ENCODE results near the gene NBAS. TPM values are rescaled to one million over a fixed set of nuclear protein-coding genes. Genes with fewer than 3 reads are reported as not detected.

NBAS gene
- polyA plus RNA-seq, 4 donors = 26.0 to 67.2 (median 33.6) TPM

- no peak for FAIRE-seq
These were observed 405.1 kb downstream of the NBAS start for GRCh38 chr2:15155959-15156574.

GRCh38 chr2:15154297-15154696 is 406.8 kb downstream of the NBAS start:
- H3K4me1 ChIP-seq (ENCODE audit: control insufficient read depth in 3 of 3, insufficient read depth in 2 of 3, low read depth in 1 of 3, low read length in 2 of 3) = no peaks in the 10 kb centered on the region
- H3K27me3 ChIP-seq (ENCODE audit: control insufficient read depth in 3 of 3, insufficient read depth in 3 of 3, low read length in 3 of 3) = no peaks in the 10 kb centered on the region
- H3K36me3 ChIP-seq (ENCODE audit: control insufficient read depth in 3 of 3, insufficient read depth in 2 of 3, low read depth in 1 of 3, low read length in 3 of 3) = no peaks in the 10 kb centered on the region
- H3K27ac ChIP-seq (ENCODE audit: low read depth in 1 of 3, low read length in 2 of 3) = no peak overlapping the region
- no peaks in the 10 kb centered on the region for H3K9me3 ChIP-seq (ENCODE audit: control insufficient read depth in 2 of 2, insufficient read depth in 1 of 2, low read depth in 1 of 2, low read length in 1 of 2)
- DNase-seq = no peak
- no peak for FAIRE-seq
- WGBS, 3 donors = 78 to 85% (median 83%) methylated on average over 5 of the region's 5 CpGs
- no peak overlapping the region for H3K4me3 ChIP-seq (ENCODE audit: low read depth in 1 of 3, low read length in 3 of 3)

More at GRCh38 chr2:15155959-15156574, 405.1 kb downstream of the NBAS start:
- Histone ChIP-seq H3K9me3 (ENCODE audit: control insufficient read depth in 2 of 2, insufficient read depth in 1 of 2, low read depth in 1 of 2, low read length in 1 of 2) (no peaks in the 10 kb centered on the region), H3K4me3 (ENCODE audit: low read depth in 1 of 3, low read length in 3 of 3) (no peak overlapping the region), H3K4me1 (ENCODE audit: control insufficient read depth in 3 of 3, insufficient read depth in 2 of 3, low read depth in 1 of 3, low read length in 2 of 3) (no peaks in the 10 kb centered on the region), H3K27ac (ENCODE audit: low read depth in 1 of 3, low read length in 2 of 3) (no peak overlapping the region), H3K36me3 (ENCODE audit: control insufficient read depth in 3 of 3, insufficient read depth in 2 of 3, low read depth in 1 of 3, low read length in 3 of 3) (no peaks in the 10 kb centered on the region), H3K27me3 (ENCODE audit: control insufficient read depth in 3 of 3, insufficient read depth in 3 of 3, low read length in 3 of 3) (no peaks in the 10 kb centered on the region)
- WGBS, 3 donors = 57 to 71% (median 64%) methylated on average over 7 of the region's 7 CpGs
- DNase-seq = no peak

- no peak for FAIRE-seq
- DNase-seq = no peak
- H3K36me3 ChIP-seq (ENCODE audit: control insufficient read depth in 3 of 3, insufficient read depth in 2 of 3, low read depth in 1 of 3, low read length in 3 of 3) = no peaks in the 10 kb centered on the region
- no peaks in the 10 kb centered on the region for H3K9me3 ChIP-seq (ENCODE audit: control insufficient read depth in 2 of 2, insufficient read depth in 1 of 2, low read depth in 1 of 2, low read length in 1 of 2)
- WGBS, 3 donors = 86 to 99% (median 90%) methylated on average over 3 of the region's 3 CpGs
- H3K27me3 ChIP-seq (ENCODE audit: control insufficient read depth in 3 of 3, insufficient read depth in 3 of 3, low read length in 3 of 3) = no peaks in the 10 kb centered on the region
- no peak overlapping the region for H3K27ac ChIP-seq (ENCODE audit: low read depth in 1 of 3, low read length in 2 of 3)
- no peaks in the 10 kb centered on the region for H3K4me1 ChIP-seq (ENCODE audit: control insufficient read depth in 3 of 3, insufficient read depth in 2 of 3, low read depth in 1 of 3, low read length in 2 of 3)
- H3K4me3 ChIP-seq (ENCODE audit: low read depth in 1 of 3, low read length in 3 of 3) = no peak overlapping the region
These were observed 408.8 kb downstream of the NBAS start for GRCh38 chr2:15152382-15152781.

GRCh38 chr2:15149063-15149462 is 412.1 kb downstream of the NBAS start:
- no peak for FAIRE-seq
- 77 to 94% (median 92%) methylated on average over 2 of the region's 2 CpGs for WGBS, 3 donors
- Histone ChIP-seq H3K4me1 (ENCODE audit: control insufficient read depth in 3 of 3, insufficient read depth in 2 of 3, low read depth in 1 of 3, low read length in 2 of 3) (no peaks in the 10 kb centered on the region), H3K36me3 (ENCODE audit: control insufficient read depth in 3 of 3, insufficient read depth in 2 of 3, low read depth in 1 of 3, low read length in 3 of 3) (no peaks in the 10 kb centered on the region), H3K9me3 (ENCODE audit: control insufficient read depth in 2 of 2, insufficient read depth in 1 of 2, low read depth in 1 of 2, low read length in 1 of 2) (no peaks in the 10 kb centered on the region), H3K4me3 (ENCODE audit: low read depth in 1 of 3, low read length in 3 of 3) (no peak overlapping the region), H3K27ac (ENCODE audit: low read depth in 1 of 3, low read length in 2 of 3) (no peak overlapping the region), H3K27me3 (ENCODE audit: control insufficient read depth in 3 of 3, insufficient read depth in 3 of 3, low read length in 3 of 3) (no peaks in the 10 kb centered on the region)
- no peak for DNase-seq

- Histone ChIP-seq H3K36me3 (ENCODE audit: control insufficient read depth in 3 of 3, insufficient read depth in 2 of 3, low read depth in 1 of 3, low read length in 3 of 3) (no peaks in the 10 kb centered on the region), H3K4me3 (ENCODE audit: low read depth in 1 of 3, low read length in 3 of 3) (no peak overlapping the region), H3K9me3 (ENCODE audit: control insufficient read depth in 2 of 2, insufficient read depth in 1 of 2, low read depth in 1 of 2, low read length in 1 of 2) (no peaks in the 10 kb centered on the region), H3K4me1 (ENCODE audit: control insufficient read depth in 3 of 3, insufficient read depth in 2 of 3, low read depth in 1 of 3, low read length in 2 of 3) (no peaks in the 10 kb centered on the region), H3K27me3 (ENCODE audit: control insufficient read depth in 3 of 3, insufficient read depth in 3 of 3, low read length in 3 of 3) (no peaks in the 10 kb centered on the region), H3K27ac (ENCODE audit: low read depth in 1 of 3, low read length in 2 of 3) (no peak overlapping the region)
- 71 to 85% (median 80%) methylated on average over 6 of the region's 6 CpGs for WGBS, 3 donors
- FAIRE-seq = no peak
- DNase-seq = no peak
These were observed 413.5 kb downstream of the NBAS start for GRCh38 chr2:15147591-15147990.

GRCh38 chr2:15146960-15147359 is 414.2 kb downstream of the NBAS start:
- FAIRE-seq = no peak
- 89 to 92% (median 90%) methylated on average over 6 of the region's 6 CpGs for WGBS, 3 donors

GRCh38 chr2:15145919-15146318 is 415.2 kb downstream of the NBAS start:
- no peak overlapping the region for H3K27ac ChIP-seq (ENCODE audit: low read depth in 1 of 3, low read length in 2 of 3)
- DNase-seq (no peak), FAIRE-seq (no peak)
- H3K27me3 ChIP-seq (ENCODE audit: control insufficient read depth in 3 of 3, insufficient read depth in 3 of 3, low read length in 3 of 3) = no peaks in the 10 kb centered on the region
- H3K4me1 ChIP-seq (ENCODE audit: control insufficient read depth in 3 of 3, insufficient read depth in 2 of 3, low read depth in 1 of 3, low read length in 2 of 3) = no peaks in the 10 kb centered on the region
- no peak overlapping the region for H3K4me3 ChIP-seq (ENCODE audit: low read depth in 1 of 3, low read length in 3 of 3)
- no peaks in the 10 kb centered on the region for H3K9me3 ChIP-seq (ENCODE audit: control insufficient read depth in 2 of 2, insufficient read depth in 1 of 2, low read depth in 1 of 2, low read length in 1 of 2)
- WGBS, 3 donors = 86 to 92% (median 89%) methylated on average over 3 of the region's 3 CpGs
- no peaks in the 10 kb centered on the region for H3K36me3 ChIP-seq (ENCODE audit: control insufficient read depth in 3 of 3, insufficient read depth in 2 of 3, low read depth in 1 of 3, low read length in 3 of 3)

More at GRCh38 chr2:15146960-15147359, 414.2 kb downstream of the NBAS start:
- no peaks in the 10 kb centered on the region for H3K36me3 ChIP-seq (ENCODE audit: control insufficient read depth in 3 of 3, insufficient read depth in 2 of 3, low read depth in 1 of 3, low read length in 3 of 3)
- no peaks in the 10 kb centered on the region for H3K27me3 ChIP-seq (ENCODE audit: control insufficient read depth in 3 of 3, insufficient read depth in 3 of 3, low read length in 3 of 3)
- no peaks in the 10 kb centered on the region for H3K4me1 ChIP-seq (ENCODE audit: control insufficient read depth in 3 of 3, insufficient read depth in 2 of 3, low read depth in 1 of 3, low read length in 2 of 3)
- H3K4me3 ChIP-seq (ENCODE audit: low read depth in 1 of 3, low read length in 3 of 3) = no peak overlapping the region
- DNase-seq = no peak
- H3K27ac ChIP-seq (ENCODE audit: low read depth in 1 of 3, low read length in 2 of 3) = no peak overlapping the region
- H3K9me3 ChIP-seq (ENCODE audit: control insufficient read depth in 2 of 2, insufficient read depth in 1 of 2, low read depth in 1 of 2, low read length in 1 of 2) = no peaks in the 10 kb centered on the region

GRCh38 chr2:15145046-15145817 is 415.9 kb downstream of the NBAS start:
- no peak for FAIRE-seq
- Histone ChIP-seq H3K27ac (ENCODE audit: low read depth in 1 of 3, low read length in 2 of 3) (no peak overlapping the region), H3K36me3 (ENCODE audit: control insufficient read depth in 3 of 3, insufficient read depth in 2 of 3, low read depth in 1 of 3, low read length in 3 of 3) (no peaks in the 10 kb centered on the region), H3K9me3 (ENCODE audit: control insufficient read depth in 2 of 2, insufficient read depth in 1 of 2, low read depth in 1 of 2, low read length in 1 of 2) (no peaks in the 10 kb centered on the region), H3K27me3 (ENCODE audit: control insufficient read depth in 3 of 3, insufficient read depth in 3 of 3, low read length in 3 of 3) (no peaks in the 10 kb centered on the region), H3K4me1 (ENCODE audit: control insufficient read depth in 3 of 3, insufficient read depth in 2 of 3, low read depth in 1 of 3, low read length in 2 of 3) (no peaks in the 10 kb centered on the region), H3K4me3 (ENCODE audit: low read depth in 1 of 3, low read length in 3 of 3) (no peak overlapping the region)
- WGBS, 3 donors = 87 to 92% (median 92%) methylated on average over 5 of the region's 5 CpGs
- no peak for DNase-seq
